ENCODE results near the gene TFF2. TPM values are rescaled to one million over a fixed set of nuclear protein-coding genes. Genes with fewer than 3 reads are reported as not detected.

The TFF2 gene
- total RNA-seq, 4 donors from 2014 or later = not detected

DNA sequence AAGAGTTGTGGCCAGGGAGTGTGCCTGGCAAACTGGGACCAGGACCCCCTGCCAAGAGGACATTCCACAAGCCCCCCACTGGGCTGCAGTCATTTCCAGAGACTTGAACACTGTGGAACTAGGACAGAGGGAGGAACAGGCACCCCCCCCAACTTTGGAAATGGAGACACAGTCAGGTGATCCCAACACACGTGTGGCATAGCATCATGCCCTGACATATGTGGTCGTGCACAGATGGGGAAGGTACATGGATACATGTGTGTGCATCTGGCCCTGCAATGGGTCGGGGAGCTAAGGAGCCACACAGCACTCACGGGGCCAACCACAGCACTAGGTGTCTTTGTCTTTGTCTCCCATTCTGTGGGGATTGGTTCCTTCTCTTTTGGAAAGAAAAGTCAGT lies 28.9 kb downstream of the TFF2 start:
- H3K27ac ChIP-seq = no peak overlapping the region
- TF ChIP-seq POLR2A (IDR thresholded peaks at IDR 0.05) = no peak
- TF ChIP-seq, protein P1, sequence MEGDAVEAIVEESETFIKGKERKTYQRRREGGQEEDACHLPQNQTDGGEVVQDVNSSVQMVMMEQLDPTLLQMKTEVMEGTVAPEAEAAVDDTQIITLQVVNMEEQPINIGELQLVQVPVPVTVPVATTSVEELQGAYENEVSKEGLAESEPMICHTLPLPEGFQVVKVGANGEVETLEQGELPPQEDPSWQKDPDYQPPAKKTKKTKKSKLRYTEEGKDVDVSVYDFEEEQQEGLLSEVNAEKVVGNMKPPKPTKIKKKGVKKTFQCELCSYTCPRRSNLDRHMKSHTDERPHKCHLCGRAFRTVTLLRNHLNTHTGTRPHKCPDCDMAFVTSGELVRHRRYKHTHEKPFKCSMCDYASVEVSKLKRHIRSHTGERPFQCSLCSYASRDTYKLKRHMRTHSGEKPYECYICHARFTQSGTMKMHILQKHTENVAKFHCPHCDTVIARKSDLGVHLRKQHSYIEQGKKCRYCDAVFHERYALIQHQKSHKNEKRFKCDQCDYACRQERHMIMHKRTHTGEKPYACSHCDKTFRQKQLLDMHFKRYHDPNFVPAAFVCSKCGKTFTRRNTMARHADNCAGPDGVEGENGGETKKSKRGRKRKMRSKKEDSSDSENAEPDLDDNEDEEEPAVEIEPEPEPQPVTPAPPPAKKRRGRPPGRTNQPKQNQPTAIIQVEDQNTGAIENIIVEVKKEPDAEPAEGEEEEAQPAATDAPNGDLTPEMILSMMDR (IDR thresholded peaks at IDR 0.05 in 4 of 5, conservative IDR thresholded peaks at IDR 0.05 in 1 of 5) = no peak
- DNase-seq (no peak), ATAC-seq (no peak)
- no peak overlapping the region for H3K4me3 ChIP-seq
- intact Hi-C loops (cut with DNase I; ENCODE audit: low total_unique reads) = loop anchor here (10.0 kb wide), 1 partner anchor 133 kb away; no protein-coding TSS in a partner anchor
- H3K36me3 ChIP-seq = no peaks in the 10 kb centered on the region
- H3K9me3 ChIP-seq = no peaks in the 10 kb centered on the region
- no peaks in the 10 kb centered on the region for H3K4me1 ChIP-seq
- in situ Hi-C loops (cut with MboI; ENCODE audit: low sequenced_read_pairs in 4 of 4) = loop anchor here in 1 of 4 donors (25.0 kb wide), 1 partner anchor 490 kb away; no protein-coding TSS in a partner anchor
- no peaks in the 10 kb centered on the region for H3K27me3 ChIP-seq

- Histone ChIP-seq H3K4me1 (no peaks in the 10 kb centered on the region), H3K27ac (no peak overlapping the region), H3K27me3 (no peaks in the 10 kb centered on the region), H3K36me3 (no peaks in the 10 kb centered on the region), H3K4me3 (no peak overlapping the region), H3K9me3 (no peaks in the 10 kb centered on the region)
- ATAC-seq (no peak), DNase-seq (no peak)
- TF ChIP-seq, protein P1 (IDR thresholded peaks at IDR 0.05 in 4 of 5, conservative IDR thresholded peaks at IDR 0.05 in 1 of 5) = no peak
- TF ChIP-seq POLR2A (IDR thresholded peaks at IDR 0.05) = no peak
- in situ Hi-C loops (cut with MboI; ENCODE audit: low sequenced_read_pairs in 4 of 4) (loop anchor here in 1 of 4 donors (25.0 kb wide), 1 partner anchor 491 kb away; no protein-coding TSS in a partner anchor), intact Hi-C loops (cut with DNase I; ENCODE audit: low total_unique reads) (loop anchor here (10.0 kb wide), 1 partner anchor 134 kb away; no protein-coding TSS in a partner anchor)
Measured at GRCh38 chr21:42321231-42321630, 29.6 kb downstream of the TFF2 start.

GRCh38 chr21:42320791-42321190 lies 30.0 kb downstream of the TFF2 start:
- H3K9me3 ChIP-seq = no peaks in the 10 kb centered on the region
- intact Hi-C loops (cut with DNase I; ENCODE audit: low total_unique reads) (loop anchor here (10.0 kb wide), 1 partner anchor 134 kb away; no protein-coding TSS in a partner anchor), in situ Hi-C loops (cut with MboI; ENCODE audit: low sequenced_read_pairs in 4 of 4) (loop anchor here in 1 of 4 donors (25.0 kb wide), 1 partner anchor 492 kb away; no protein-coding TSS in a partner anchor)
- no peak for ATAC-seq
- H3K4me1 ChIP-seq = no peaks in the 10 kb centered on the region
- no peak overlapping the region for H3K4me3 ChIP-seq
- H3K36me3 ChIP-seq = no peaks in the 10 kb centered on the region
- H3K27ac ChIP-seq = no peak overlapping the region
- no peaks in the 10 kb centered on the region for H3K27me3 ChIP-seq
- DNase-seq = no peak
- TF ChIP-seq, protein P1 (IDR thresholded peaks at IDR 0.05 in 4 of 5, conservative IDR thresholded peaks at IDR 0.05 in 1 of 5) = no peak
- no peak for TF ChIP-seq POLR2A (IDR thresholded peaks at IDR 0.05)

- Histone ChIP-seq H3K27me3 (no peaks in the 10 kb centered on the region), H3K4me1 (no peaks in the 10 kb centered on the region), H3K27ac (no peak overlapping the region), H3K36me3 (no peaks in the 10 kb centered on the region), H3K9me3 (no peaks in the 10 kb centered on the region), H3K4me3 (no peak overlapping the region)
- ATAC-seq (no peak), DNase-seq (no peak)
- intact Hi-C loops (cut with DNase I; ENCODE audit: low total_unique reads) = loop anchor here (10.0 kb wide), 1 partner anchor 135 kb away; no protein-coding TSS in a partner anchor
- no peak for TF ChIP-seq POLR2A (IDR thresholded peaks at IDR 0.05)
- TF ChIP-seq, protein P1 (IDR thresholded peaks at IDR 0.05 in 4 of 5, conservative IDR thresholded peaks at IDR 0.05 in 1 of 5) = no peak
- in situ Hi-C loops (cut with MboI; ENCODE audit: low sequenced_read_pairs in 4 of 4) = loop anchor here in 1 of 4 donors (25.0 kb wide), 1 partner anchor 492 kb away; no protein-coding TSS in a partner anchor
Measured at GRCh38 chr21:42319851-42320572, 30.8 kb downstream of the TFF2 start.

All from gastrocnemius medialis (tissue), 4 donors.